Fibroblast of lung (primary cell): ENCODE data around the gene CFAP299. TPM values are rescaled to one million over a fixed set of nuclear protein-coding genes. Genes with fewer than 3 reads are reported as not detected.
A peak's percentile ranks its signal among the peaks of the same experiment; 100 is the strongest.

Source experiments
- DNase-seq, 2 donors: peaks; one replicate each; pipeline versions ENCODE4 v3.0.0 to v3.0.0-alpha.2; 2010; ENCODE audit warnings: low read depth in 2 of 2
- H2AFZ ChIP-seq: 2 replicates; pipeline ENCODE4 v1.5.1; 2012; ENCODE audit warnings: low read length, control low read depth, inconsistent platforms
- H3K27ac ChIP-seq: 2 replicates; pipeline ENCODE4 v1.5.1; 2011; ENCODE audit warnings: low read length, control low read depth; ENCODE audit not compliant: insufficient read depth
- H3K27me3 ChIP-seq: 2 replicates; pipeline ENCODE4 v1.5.1; 2011; ENCODE audit warnings: mild to moderate bottlenecking, low read length; ENCODE audit not compliant: control insufficient read depth, insufficient read depth
- H3K36me3 ChIP-seq: 2 replicates; pipeline ENCODE4 v1.5.1; 2011; ENCODE audit warnings: low read length; ENCODE audit not compliant: control insufficient read depth, insufficient read depth
- H3K4me1 ChIP-seq: 2 replicates; pipeline ENCODE4 v1.5.1; 2011; ENCODE audit warnings: low read length; ENCODE audit not compliant: control insufficient read depth, insufficient read depth; ENCODE audit errors: extremely low read depth
- H3K4me2 ChIP-seq: 2 replicates; pipeline ENCODE4 v1.5.1; 2011; ENCODE audit warnings: low read length, control low read depth; ENCODE audit not compliant: insufficient read depth; ENCODE audit errors: extremely low read depth
- H3K4me3 ChIP-seq, 4 experiments: fragments of 200-600 bp in 1 of 4; sonication (generic) in 1 of 4; replicated peaks in 1 of 4; 2 replicates each; pipeline ENCODE4 v1.5.1; 2011 to 2016; ENCODE audit warnings: low read length in 4 of 4, low read depth in 3 of 4, mild to moderate bottlenecking in 3 of 4, control low read depth in 2 of 4, inconsistent platforms in 1 of 4, mixed read lengths in 1 of 4; ENCODE audit not compliant: insufficient read depth in 1 of 4; ENCODE audit errors: control extremely low read depth in 1 of 4
- H3K79me2 ChIP-seq: 2 replicates; pipeline ENCODE4 v1.5.1; 2012; ENCODE audit warnings: mild to moderate bottlenecking, low read length, inconsistent platforms; ENCODE audit not compliant: control insufficient read depth, insufficient read depth
- H3K9ac ChIP-seq: 2 replicates; pipeline ENCODE4 v1.5.1; 2011; ENCODE audit warnings: mild to moderate bottlenecking, low read length, control low read depth; ENCODE audit not compliant: insufficient read depth
- H3K9me3 ChIP-seq: 2 replicates; pipeline ENCODE4 v1.5.1; 2012; ENCODE audit warnings: low read depth, low read length; ENCODE audit not compliant: control insufficient read depth, insufficient read depth
- H4K20me1 ChIP-seq: 2 replicates; pipeline ENCODE4 v1.5.1; 2011; ENCODE audit warnings: low read length; ENCODE audit not compliant: control insufficient read depth, insufficient read depth; ENCODE audit errors: extremely low read depth
- EZH2 ChIP-seq: IDR thresholded peaks from 2 replicates; pipeline ENCODE4 v1.5.1; 2012; ENCODE audit warnings: low read length, control low read depth, mild to moderate bottlenecking; ENCODE audit errors: missing control alignments
- polyA plus RNA-seq, 2 donors: library from polyadenylated mRNA; depleted of rRNA in 1 of 2; stranded (reverse) in 1 of 2; unstranded in 1 of 2; fragments of >200 nt; gene quantifications; 2 replicates each; pipeline ENCODE4 v1.2.1, GENCODE V29; 2011 to 2012; ENCODE audit warnings: missing spikeins in 1 of 2
- total RNA-seq: library from RNA; depleted of rRNA; stranded (reverse); fragments of >200 nt; gene quantifications from 2 replicates; pipeline ENCODE4 v1.2.1, GENCODE V29; 2014
- TF ChIP-seq, protein P1 (sequence below), 2 donors: IDR thresholded peaks in 1 of 2; conservative IDR thresholded peaks in 1 of 2; 1 replicate in 1 of 2; 2 replicates in 1 of 2; pipeline ENCODE4 v1.5.1; 2011 to 2012; ENCODE audit warnings: low read length in 2 of 2, control low read depth in 1 of 2, inconsistent platforms in 1 of 2, low read depth in 1 of 2, mild to moderate bottlenecking in 1 of 2

Gene CFAP299
- total and polyA plus RNA-seq, 2 donors (not counting 1 experiment from before 2014, with no cell fraction given): 0.79 to 16.2 TPM

GRCh38 chr4:80362578-80363181 lies 27.1 kb downstream of the CFAP299 start:
- Histone ChIP-seq H3K4me3 (no peak overlapping the region), H3K9me3 (no peaks in the 10 kb centered on the region), H4K20me1 (no peaks in the 10 kb centered on the region), H3K4me1 (no peaks in the 10 kb centered on the region), H3K27me3 (no peaks in the 10 kb centered on the region), H3K27ac (no peak overlapping the region), H3K4me2 (no peak overlapping the region), H3K36me3 (no peaks in the 10 kb centered on the region), H3K9ac (no peak overlapping the region), H2AFZ (no peak overlapping the region), H3K79me2 (no peaks in the 10 kb centered on the region)
- TF ChIP-seq, protein P1, sequence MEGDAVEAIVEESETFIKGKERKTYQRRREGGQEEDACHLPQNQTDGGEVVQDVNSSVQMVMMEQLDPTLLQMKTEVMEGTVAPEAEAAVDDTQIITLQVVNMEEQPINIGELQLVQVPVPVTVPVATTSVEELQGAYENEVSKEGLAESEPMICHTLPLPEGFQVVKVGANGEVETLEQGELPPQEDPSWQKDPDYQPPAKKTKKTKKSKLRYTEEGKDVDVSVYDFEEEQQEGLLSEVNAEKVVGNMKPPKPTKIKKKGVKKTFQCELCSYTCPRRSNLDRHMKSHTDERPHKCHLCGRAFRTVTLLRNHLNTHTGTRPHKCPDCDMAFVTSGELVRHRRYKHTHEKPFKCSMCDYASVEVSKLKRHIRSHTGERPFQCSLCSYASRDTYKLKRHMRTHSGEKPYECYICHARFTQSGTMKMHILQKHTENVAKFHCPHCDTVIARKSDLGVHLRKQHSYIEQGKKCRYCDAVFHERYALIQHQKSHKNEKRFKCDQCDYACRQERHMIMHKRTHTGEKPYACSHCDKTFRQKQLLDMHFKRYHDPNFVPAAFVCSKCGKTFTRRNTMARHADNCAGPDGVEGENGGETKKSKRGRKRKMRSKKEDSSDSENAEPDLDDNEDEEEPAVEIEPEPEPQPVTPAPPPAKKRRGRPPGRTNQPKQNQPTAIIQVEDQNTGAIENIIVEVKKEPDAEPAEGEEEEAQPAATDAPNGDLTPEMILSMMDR (conservative IDR thresholded peaks at IDR 0.05 in 1 of 2, IDR thresholded peaks at IDR 0.05 in 1 of 2; ENCODE audit: low read depth in 1 of 2, low read length in 2 of 2): peak; percentile 83 to 86
- TF ChIP-seq EZH2: no peak
- DNase-seq: peak; percentile 25 to 58

GRCh38 chr4:80365928-80366327 lies 30.4 kb downstream of the CFAP299 start:
- no peak overlapping the region for H3K4me3 ChIP-seq
- DNase-seq: peak; percentile 64 to 78
- no peaks in the 10 kb centered on the region for H3K27me3 ChIP-seq
- no peaks in the 10 kb centered on the region for H3K4me1 ChIP-seq
- H4K20me1 ChIP-seq: no peaks in the 10 kb centered on the region
- H3K79me2 ChIP-seq: no peaks in the 10 kb centered on the region
- H3K9ac ChIP-seq: no peak overlapping the region
- H3K27ac ChIP-seq: no peak overlapping the region
- H3K4me2 ChIP-seq: no peak overlapping the region
- H3K36me3 ChIP-seq: no peaks in the 10 kb centered on the region
- H2AFZ ChIP-seq: no peak overlapping the region
- no peaks in the 10 kb centered on the region for H3K9me3 ChIP-seq
- TF ChIP-seq, protein P1 (conservative IDR thresholded peaks at IDR 0.05 in 1 of 2, IDR thresholded peaks at IDR 0.05 in 1 of 2; ENCODE audit: low read depth in 1 of 2, low read length in 2 of 2): peak; percentile 76 to 82
- no peak for TF ChIP-seq EZH2

GRCh38 chr4:80367737-80368136 lies 32.2 kb downstream of the CFAP299 start:
- Histone ChIP-seq H3K4me3 (no peak overlapping the region), H4K20me1 (no peaks in the 10 kb centered on the region), H3K9me3 (no peaks in the 10 kb centered on the region), H3K4me2 (no peak overlapping the region), H3K4me1 (no peaks in the 10 kb centered on the region), H2AFZ (no peak overlapping the region), H3K27ac (no peak overlapping the region), H3K9ac (no peak overlapping the region), H3K27me3 (no peaks in the 10 kb centered on the region), H3K36me3 (no peaks in the 10 kb centered on the region), H3K79me2 (no peaks in the 10 kb centered on the region)
- peak in 1 of 2 donors; percentile 39 for DNase-seq
- TF ChIP-seq, protein P1 (conservative IDR thresholded peaks at IDR 0.05 in 1 of 2, IDR thresholded peaks at IDR 0.05 in 1 of 2; ENCODE audit: low read depth in 1 of 2, low read length in 2 of 2): no peak
- no peak for TF ChIP-seq EZH2
